Measurements from ENCODE around the gene HMG20B. TPM values are rescaled to one million over a fixed set of nuclear protein-coding genes. Genes with fewer than 3 reads are reported as not detected.
"Not testable (repeated sequence)": the region's sequence is repeated elsewhere in the genome, so short reads cannot be mapped to it uniquely, and the experiment has no call there.

Gene HMG20B
- total and polyA plus RNA-seq, 5 experiments from 2014 or later: 45.8 to 59.7 (median 53.9) TPM

GRCh38 chr19:3550947-3551791, 21.6 kb upstream of the HMG20B start:
- ATAC-seq (no peak), DNase-seq (no peak)
- POLR2A ChIA-PET: interaction anchor here (1.0 kb wide), 2 partner anchors 50 to 51 kb away, joined by 3 to 6 read pairs; partner anchors contain the start of gene DOHH
- peak overlapping the region in 9 of 10 donors; percentile 32 to 86 (median 76) for H3K27ac Mint-ChIP-seq
- H3K4me3 Mint-ChIP-seq: peak overlapping the region in 6 of 10 donors; percentile 11 to 52 (median 20)
- peaks cover 0 to 12% (median 0%) of the 10 kb centered on the region in 3 donors for H3K36me3 Mint-ChIP-seq
- H3K4me1 Mint-ChIP-seq: peaks cover 20 to 51% (median 39%) of the 10 kb centered on the region in 4 donors
- no peaks in the 10 kb centered on the region for H3K9me3 Mint-ChIP-seq
- H3K27me3 Mint-ChIP-seq: no peaks in the 10 kb centered on the region

- Mint-ChIP-seq H3K27me3 (no peaks in the 10 kb centered on the region), H3K36me3 (peaks cover 0 to 12% (median 0%) of the 10 kb centered on the region in 3 donors), H3K4me3 (peak overlapping the region in 3 of 10 donors; percentile 15 to 24 (median 22)), H3K4me1 (peaks cover 26 to 57% (median 45%) of the 10 kb centered on the region in 4 donors), H3K9me3 (no peaks in the 10 kb centered on the region), H3K27ac (peak overlapping the region in 9 of 10 donors; percentile 32 to 86 (median 69))
- DNase-seq: no peak
- no peak for ATAC-seq
- POLR2A ChIA-PET: interaction anchor here (1.0 kb wide), 1 partner anchor 52 kb away, joined by 3 read pairs; the partner anchor contains the start of gene DOHH
These were observed 21.0 kb upstream of the HMG20B start for GRCh38 chr19:3551792-3552095.

- H3K27ac Mint-ChIP-seq: peak overlapping the region; percentile 91 to 98 (median 96)
- peaks cover 30 to 59% (median 52%) of the 10 kb centered on the region in 4 donors for H3K4me1 Mint-ChIP-seq
- H3K4me3 Mint-ChIP-seq: peak overlapping the region; percentile 94 to 98 (median 97)
- H3K36me3 Mint-ChIP-seq: peaks cover 0 to 6% (median 0%) of the 10 kb centered on the region in 3 donors
- POLR2A ChIA-PET: interaction anchor here (0.6 to 5.0 kb wide), 15 partner anchors 9 to 1170 kb away, joined by 3 to 44 read pairs (median 5); partner anchors contain the start of genes DOHH, FZR1, GIPC3 and HMG20B
- DNase-seq (peak in 9 of 10 donors; percentile 20 to 81 (median 57)), ATAC-seq (peak; percentile 37 to 59)
- H3K9me3 Mint-ChIP-seq: no peaks in the 10 kb centered on the region
- no peaks in the 10 kb centered on the region for H3K27me3 Mint-ChIP-seq
These were observed 18.3 kb upstream of the HMG20B start for GRCh38 chr19:3554254-3555083.

GRCh38 chr19:3555653-3556422, 16.9 kb upstream of the HMG20B start:
- no peak for DNase-seq
- Mint-ChIP-seq H3K9me3 (no peaks in the 10 kb centered on the region), H3K27ac (peak overlapping the region; percentile 88 to 98 (median 95)), H3K36me3 (peaks cover 0 to 1% (median 0%) of the 10 kb centered on the region in 3 donors), H3K27me3 (no peaks in the 10 kb centered on the region), H3K4me1 (peaks cover 29 to 54% (median 49%) of the 10 kb centered on the region in 4 donors), H3K4me3 (peak overlapping the region; percentile 94 to 98 (median 97))
- no peak for ATAC-seq
- POLR2A ChIA-PET: interaction anchor here (0.6 to 5.0 kb wide), 11 partner anchors 11 to 386 kb away, joined by 3 to 44 read pairs (median 16); partner anchors contain the start of genes FZR1, GIPC3 and HMG20B

GRCh38 chr19:3556423-3556977, 16.2 kb upstream of the HMG20B start:
- no peak for ATAC-seq
- peak overlapping the region; percentile 88 to 98 (median 94) for H3K27ac Mint-ChIP-seq
- peaks cover 26 to 52% (median 45%) of the 10 kb centered on the region in 4 donors for H3K4me1 Mint-ChIP-seq
- peak overlapping the region; percentile 94 to 98 (median 97) for H3K4me3 Mint-ChIP-seq
- no peaks in the 10 kb centered on the region for H3K27me3 Mint-ChIP-seq
- POLR2A ChIA-PET: interaction anchor here (0.8 to 5.0 kb wide), 13 partner anchors 8 to 71 kb away, joined by 3 to 44 read pairs (median 8); partner anchors contain the start of genes FZR1, GIPC3 and HMG20B
- DNase-seq: no peak
- H3K9me3 Mint-ChIP-seq: no peaks in the 10 kb centered on the region
- no peaks in the 10 kb centered on the region for H3K36me3 Mint-ChIP-seq

GRCh38 chr19:3556978-3557460, 15.7 kb upstream of the HMG20B start:
- no peaks in the 10 kb centered on the region for H3K27me3 Mint-ChIP-seq
- H3K27ac Mint-ChIP-seq: peak overlapping the region; percentile 88 to 98 (median 94)
- peaks cover 22 to 48% (median 41%) of the 10 kb centered on the region in 4 donors for H3K4me1 Mint-ChIP-seq
- H3K4me3 Mint-ChIP-seq: peak overlapping the region; percentile 94 to 98 (median 97)
- H3K9me3 Mint-ChIP-seq: no peaks in the 10 kb centered on the region
- DNase-seq (peak in 9 of 10 donors; percentile 31 to 62 (median 56)), ATAC-seq (peak; percentile 46)
- H3K36me3 Mint-ChIP-seq: no peaks in the 10 kb centered on the region
- POLR2A ChIA-PET: interaction anchor here (0.5 to 5.0 kb wide), 16 partner anchors 9 to 70 kb away, joined by 3 to 44 read pairs (median 6); partner anchors contain the start of genes FZR1, GIPC3 and HMG20B

- DNase-seq: peak; percentile 89 to 95 (median 94)
- POLR2A ChIA-PET: interaction anchor here (0.5 to 5.0 kb wide), 14 partner anchors 9 to 70 kb away, joined by 3 to 44 read pairs (median 7); partner anchors contain the start of genes FZR1, GIPC3 and HMG20B
- Mint-ChIP-seq H3K4me3 (peak within 1 kb of the TSS; percentile 94 to 98 (median 97)), H3K9me3 (no peaks in the 10 kb centered on the region), H3K27me3 (no peaks in the 10 kb centered on the region), H3K4me1 (peaks cover 22 to 44% (median 39%) of the 10 kb centered on the region in 4 donors), H3K27ac (peak within 1 kb of the TSS; percentile 88 to 98 (median 94)), H3K36me3 (no peaks in the 10 kb centered on the region)
- ATAC-seq: peak; percentile 85 to 86
These were observed 15.1 kb upstream of the HMG20B start, which contains the start of gene MFSD12 for GRCh38 chr19:3557461-3558248. Gene MFSD12 (minus strand): TSS chr19:3557586. CDS start chr19:3557403, 183 bp downstream.

- Mint-ChIP-seq H3K27me3 (no peaks in the 10 kb centered on the region), H3K4me1 (peaks cover 0 to 1% (median under 1%) of the 10 kb centered on the region in 4 donors), H3K27ac (peak overlapping the region in 1 of 10 donors; percentile 48), H3K9me3 (no peaks in the 10 kb centered on the region), H3K4me3 (no peak overlapping the region), H3K36me3 (no peaks in the 10 kb centered on the region)
- no peak for ATAC-seq
- no peak for DNase-seq
- POLR2A ChIA-PET: interaction anchor here (1.0 kb wide), 1 partner anchor 9 kb away, joined by 4 read pairs; no protein-coding TSS in a partner anchor
These were observed 8.8 kb upstream of the HMG20B start for GRCh38 chr19:3563709-3564524.

- Mint-ChIP-seq H3K27ac (no peak overlapping the region), H3K36me3 (no peaks in the 10 kb centered on the region), H3K9me3 (no peaks in the 10 kb centered on the region), H3K27me3 (no peaks in the 10 kb centered on the region), H3K4me1 (no peaks in the 10 kb centered on the region), H3K4me3 (no peak overlapping the region)
- POLR2A ChIA-PET: interaction anchor here (0.6 kb wide), 1 partner anchor 845 kb away, joined by 7 read pairs; no protein-coding TSS in a partner anchor
- DNase-seq (no peak), ATAC-seq (no peak)
These were observed 7.6 kb upstream of the HMG20B start for GRCh38 chr19:3565139-3565538.

- not testable (repeated sequence) for ATAC-seq, DNase-seq, H3K27ac Mint-ChIP-seq, H3K4me3 Mint-ChIP-seq, H3K9me3 Mint-ChIP-seq, H3K27me3 Mint-ChIP-seq, H3K36me3 Mint-ChIP-seq
- POLR2A ChIA-PET: interaction anchor here (0.6 to 5.9 kb wide), 3 partner anchors 14 to 924 kb away, joined by 4 to 44 read pairs (median 4); partner anchors contain the start of gene MFSD12
- peaks cover 6 to 22% (median 16%) of the 10 kb centered on the region in 4 donors for H3K4me1 Mint-ChIP-seq
These were observed 2.7 kb upstream of the HMG20B start for GRCh38 chr19:3570042-3570441.
